HEK293T (cell line): ENCODE results near the gene RAB40B.

Experiments used
- CTCF ChIA-PET: fragments of 350-600 bp; formaldehyde crosslinking; extraction: SDS; loops from one replicate; lab custom pipeline; 2021; ENCODE audit warnings: antibody characterized with exemption, inconsistent platforms; lab: Yijun Ruan, JAX
- POLR2A ChIA-PET: fragments of 350-600 bp; formaldehyde crosslinking; extraction: SDS; loops from one replicate; lab custom pipeline; 2020; ENCODE audit warnings: antibody characterized with exemption, inconsistent platforms; lab: Yijun Ruan, JAX
- DNase-seq: peaks from one replicate; pipeline ENCODE4 v3.0.0; 2012; ENCODE audit warnings: mixed read lengths; ENCODE audit errors: extremely low spot score
- BHLHE40 ChIP-seq: fragments of 450-650 bp; IDR thresholded peaks from 2 replicates; pipeline ENCODE4 v1.6.1; 2016; ENCODE audit warnings: mild to moderate bottlenecking, moderate library complexity, borderline replicate concordance
- CTBP1 ChIP-seq: fragments of 450-650 bp; IDR thresholded peaks from 2 replicates; pipeline ENCODE4 v1.6.1; 2016; ENCODE audit warnings: borderline replicate concordance
- FOXA1 ChIP-seq: fragments of 450-650 bp; IDR thresholded peaks from 2 replicates; pipeline ENCODE4 v1.6.1; 2016; ENCODE audit warnings: mild to moderate bottlenecking
- FOXK2 ChIP-seq: fragments of 450-650 bp; IDR thresholded peaks from 2 replicates; pipeline ENCODE4 v1.6.1; 2016; ENCODE audit warnings: mild to moderate bottlenecking
- FOXM1 ChIP-seq: fragments of 450-650 bp; IDR thresholded peaks from 2 replicates; pipeline ENCODE4 v1.6.1; 2017; ENCODE audit warnings: mild to moderate bottlenecking, borderline replicate concordance
- L3MBTL2 ChIP-seq: fragments of 450-650 bp; conservative IDR thresholded peaks from 2 replicates; pipeline ENCODE4 v1.6.1; 2016; ENCODE audit warnings: mild to moderate bottlenecking
- SP1 ChIP-seq: fragments of 450-650 bp; IDR thresholded peaks from 2 replicates; pipeline ENCODE4 v1.6.1; 2017
- SUZ12 ChIP-seq: fragments of 450-650 bp; IDR thresholded peaks from 2 replicates; pipeline ENCODE4 v1.6.1; 2016; ENCODE audit warnings: mild to moderate bottlenecking
- TARDBP ChIP-seq: fragments of 450-650 bp; IDR thresholded peaks from 2 replicates; pipeline ENCODE4 v1.6.1; 2016
- ZNF384 ChIP-seq: fragments of 450-650 bp; IDR thresholded peaks from 2 replicates; pipeline ENCODE4 v1.6.1; 2016
- TF ChIP-seq, protein P1 (sequence below): fragments of 450-650 bp; IDR thresholded peaks from 2 replicates; pipeline ENCODE4 v1.6.1; 2016

RAB40B gene

GRCh38 chr17:82608816-82609215 lies 89.7 kb downstream of the RAB40B start:
- ChIA-PET POLR2A (no interaction called here), CTCF (no interaction called here)
- no peak for DNase-seq
- TF ChIP-seq ZNF384: no peak
- TF ChIP-seq L3MBTL2: no peak
- TF ChIP-seq CTBP1: no peak
- TF ChIP-seq TARDBP: no peak
- no peak for TF ChIP-seq BHLHE40
- TF ChIP-seq FOXK2: no peak
- no peak for TF ChIP-seq FOXA1
- no peak for TF ChIP-seq SUZ12
- no peak for TF ChIP-seq SP1
- TF ChIP-seq, protein P1, sequence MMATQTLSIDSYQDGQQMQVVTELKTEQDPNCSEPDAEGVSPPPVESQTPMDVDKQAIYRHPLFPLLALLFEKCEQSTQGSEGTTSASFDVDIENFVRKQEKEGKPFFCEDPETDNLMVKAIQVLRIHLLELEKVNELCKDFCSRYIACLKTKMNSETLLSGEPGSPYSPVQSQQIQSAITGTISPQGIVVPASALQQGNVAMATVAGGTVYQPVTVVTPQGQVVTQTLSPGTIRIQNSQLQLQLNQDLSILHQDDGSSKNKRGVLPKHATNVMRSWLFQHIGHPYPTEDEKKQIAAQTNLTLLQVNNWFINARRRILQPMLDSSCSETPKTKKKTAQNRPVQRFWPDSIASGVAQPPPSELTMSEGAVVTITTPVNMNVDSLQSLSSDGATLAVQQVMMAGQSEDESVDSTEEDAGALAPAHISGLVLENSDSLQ: no peak

DNA sequence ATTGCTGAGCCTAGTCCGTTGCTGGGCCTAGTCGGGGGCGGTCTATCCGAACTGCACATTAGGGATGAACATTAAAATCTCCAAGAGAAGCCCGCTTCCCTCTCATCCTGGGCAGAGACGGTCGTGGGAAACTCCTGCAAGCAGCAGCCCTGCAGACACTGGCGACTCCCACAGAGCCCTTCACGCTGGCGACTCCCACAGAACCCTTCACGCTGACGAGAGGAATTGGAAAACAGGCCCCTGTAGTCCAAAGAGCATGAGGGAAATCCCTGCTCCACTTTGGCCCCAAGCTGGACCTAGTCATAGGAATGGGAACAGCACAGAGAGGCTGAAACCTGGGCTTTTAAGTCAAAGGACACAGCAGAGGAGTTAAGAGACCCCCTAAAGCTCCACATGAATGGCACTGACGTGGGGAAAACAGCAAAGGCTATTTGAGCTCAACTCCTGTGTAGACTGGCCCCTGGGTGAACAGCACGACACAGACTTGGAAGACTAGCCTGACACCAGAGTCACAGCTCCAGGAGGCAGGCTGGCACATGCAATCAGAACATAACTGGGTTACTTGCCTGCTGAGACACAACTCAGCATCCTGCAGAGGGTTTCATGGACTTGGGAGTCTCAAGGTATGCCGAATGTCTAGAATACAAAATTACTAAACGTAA lies 92.4 kb downstream of the RAB40B start:
- POLR2A ChIA-PET: no interaction called here
- DNase-seq: no peak
- CTCF ChIA-PET: interaction anchor here (0.6 kb wide), 1 partner anchor 94 kb away, joined by 4 read pairs; no protein-coding TSS in a partner anchor
- TF ChIP-seq ZNF384 (no peak), L3MBTL2 (no peak), FOXK2 (no peak), FOXM1 (no peak)
